HepG2 (cell line): ENCODE data around the gene TTPAL. TPM values are rescaled to one million over a fixed set of nuclear protein-coding genes. Genes with fewer than 3 reads are reported as not detected.

Source experiments
- ATAC-seq: fragments of 200-7000 bp; cut with Tn5 transposase; 3 replicates; pipeline ENCODE4 v1.9.1; 2020; ENCODE audit warnings: mild to moderate bottlenecking, moderate library complexity
- BruUV-seq: library from RNA; stranded (reverse); fragments of 400-500 nt; replicated peaks from 2 replicates; lab custom pipeline; 2021; lab: Mats Ljungman, UMichigan
- CTCF ChIA-PET: fragments of 300-600 bp; formaldehyde crosslinking; extraction: SDS; loops from one replicate; lab custom pipeline; 2021; ENCODE audit warnings: low total read pairs, inconsistent platforms, low intra/inter-chr PET ratio; lab: Yijun Ruan, JAX
- POLR2A ChIA-PET: fragments of 350-600 bp; sonication (Branson Sonifier 250); formaldehyde crosslinking; loops from one replicate; lab custom pipeline; 2020; ENCODE audit warnings: antibody characterized with exemption, inconsistent platforms; lab: Yijun Ruan, JAX
- DNase-seq: peaks from one replicate; pipeline ENCODE4 v3.0.0-alpha.2; 2015; ENCODE audit warnings: low spot score
- FAIRE-seq: peaks from 3 replicates; lab custom pipeline; 2011; peaks lifted over from hg19 to GRCh38; lab: Jason Lieb, UNC
- H2AFZ ChIP-seq: one replicate; pipeline ENCODE4 v1.6.1; 2011; ENCODE audit warnings: low read length, inconsistent platforms
- H3K27ac ChIP-seq: fragments of 300-600 bp; 3 replicates; pipeline ENCODE4 v1.8.0; 2011; ENCODE audit warnings: mixed run types, mild to moderate bottlenecking, mixed read lengths, low read length, inconsistent platforms; ENCODE audit not compliant: insufficient read depth; ENCODE audit errors: extremely low read length
- H3K27me3 ChIP-seq, 2 experiments: fragments of 200-600 bp in 1 of 2; 2 replicates in 1 of 2; 3 replicates in 1 of 2; pipeline versions ENCODE4 v1.6.0 to v1.8.0; 2011; ENCODE audit warnings: low read length in 2 of 2, mild to moderate bottlenecking in 2 of 2, moderate library complexity in 2 of 2, inconsistent platforms in 1 of 2; ENCODE audit not compliant: insufficient read depth in 2 of 2, control insufficient read depth in 1 of 2
- H3K36me3 ChIP-seq, 2 experiments: fragments of 200-600 bp in 1 of 2; replicated peaks in 1 of 2; 2 replicates in 1 of 2; 3 replicates in 1 of 2; pipeline versions ENCODE4 v1.5.1 to v1.8.0; 2011; ENCODE audit warnings: low read length in 2 of 2, inconsistent platforms in 1 of 2; ENCODE audit not compliant: insufficient read depth in 2 of 2, control insufficient read depth in 1 of 2
- H3K4me1 ChIP-seq: 2 replicates; pipeline ENCODE4 v1.5.1; 2012; ENCODE audit warnings: low read length, inconsistent platforms; ENCODE audit not compliant: insufficient read depth
- H3K4me2 ChIP-seq: 2 replicates; pipeline ENCODE4 v1.6.0; 2011; ENCODE audit warnings: low read depth, low read length, inconsistent platforms
- H3K4me3 ChIP-seq, 3 experiments: fragments of 200-600 bp in 1 of 3; sonication (generic), shearing (Covaris generic) in 1 of 3; replicated peaks in 1 of 3; 2 replicates each; pipeline ENCODE4 v1.5.1; 2011 to 2016; ENCODE audit warnings: low read length in 3 of 3, inconsistent platforms in 2 of 3, low read depth in 2 of 3, mild to moderate bottlenecking in 2 of 3, control low read depth in 1 of 3, mixed read lengths in 1 of 3; ENCODE audit not compliant: insufficient read depth in 1 of 3
- H3K79me2 ChIP-seq: one replicate; pipeline ENCODE4 v1.6.1; 2011; ENCODE audit warnings: low read length, inconsistent platforms; ENCODE audit not compliant: insufficient read depth
- H3K9ac ChIP-seq: 2 replicates; pipeline ENCODE4 v1.6.0; 2011; ENCODE audit warnings: mild to moderate bottlenecking, low read depth, low read length, inconsistent platforms; ENCODE audit not compliant: insufficient read depth
- H3K9me3 ChIP-seq: 2 replicates; pipeline ENCODE4 v1.5.1; 2012; ENCODE audit warnings: mild to moderate bottlenecking, low read length
- H4K20me1 ChIP-seq: 2 replicates; pipeline ENCODE4 v1.6.0; 2011; ENCODE audit warnings: inconsistent platforms, mild to moderate bottlenecking, low read length, moderate library complexity; ENCODE audit not compliant: insufficient read depth
- FOXJ3 ChIP-seq: sonication (generic); formaldehyde crosslinking; IDR thresholded peaks from 2 replicates; pipeline ENCODE4 v1.4.0; 2020; ENCODE audit warnings: missing genetic modification reagents, mild to moderate bottlenecking, borderline replicate concordance
- HOXA7 ChIP-seq: sonication (generic); formaldehyde crosslinking; IDR thresholded peaks from 2 replicates; pipeline ENCODE4 v1.8.1; 2022; ENCODE audit warnings: mild to moderate bottlenecking, missing genetic modification reagents, moderate library complexity
- MEF2D ChIP-seq: sonication (generic); formaldehyde crosslinking; IDR thresholded peaks from 2 replicates; pipeline ENCODE4 v1.5.1; 2020; ENCODE audit warnings: mild to moderate bottlenecking, missing genetic modification reagents
- ZNF180 ChIP-seq: sonication (generic); formaldehyde crosslinking; IDR thresholded peaks from 2 replicates; pipeline ENCODE4 v1.4.0; 2020; ENCODE audit warnings: low read depth, missing genetic modification reagents, borderline replicate concordance
- ZNF251 ChIP-seq: sonication (generic); formaldehyde crosslinking; IDR thresholded peaks from 2 replicates; pipeline ENCODE4 v1.9.0; 2021; ENCODE audit warnings: mild to moderate bottlenecking, missing genetic modification reagents
- ZNF550 ChIP-seq: sonication (generic); formaldehyde crosslinking; IDR thresholded peaks from 2 replicates; pipeline ENCODE4 v1.4.0; 2020; ENCODE audit warnings: mild to moderate bottlenecking, missing genetic modification reagents, borderline replicate concordance
- WGBS: methylation state at CpG from one replicate; pipeline ENCODE4 v1.1.6; 2017; ENCODE audit warnings: low lambda C conversion rate; 5-methylcytosine and 5-hydroxymethylcytosine counted together
- in situ Hi-C: cut with HindIII; loops from 2 replicates; pipeline ENCODE4 v1.10.0; 2017; ENCODE audit warnings: low pct_unique_long_range_greater_than_20kb; ENCODE audit not compliant: extremely low pct_ligation_motif_present
- intact Hi-C: fragments of 100-400 bp; cut with micrococcal nuclease; formaldehyde crosslinking; loops from one replicate; pipeline ENCODE4 v1.10.0; 2022; ENCODE audit not compliant: unreplicated experiment
- polyA plus RNA-seq, 8 experiments: library from polyadenylated mRNA; depleted of rRNA in 3 of 8; stranded (reverse) in 7 of 8; unstranded in 1 of 8; fragments of >200 nt; fragmentation: Illumina TruSeq in 4 of 8; extraction: Trizol in 4 of 8; gene quantifications; 2 replicates each; pipeline versions ENCODE4 v1.2.1 to v1.2.3, GENCODE V29; 2011 to 2016; ENCODE audit warnings: low read depth in 4 of 8, missing spikeins in 1 of 8, mixed read lengths in 1 of 8; ENCODE audit not compliant: insufficient read depth in 1 of 8
- total RNA-seq, 5 experiments: library from RNA; depleted of rRNA; stranded (reverse); fragments of >200 nt; fragmentation: Illumina TruSeq; extraction: Trizol; gene quantifications; 2 replicates each; pipeline ENCODE4 v1.2.3, GENCODE V29; 2016; ENCODE audit warnings: low read depth in 1 of 5
- TF ChIP-seq, protein P1 (sequence below): sonication (generic); formaldehyde crosslinking; IDR thresholded peaks from 2 replicates; pipeline ENCODE4 v1.4.0; 2020; ENCODE audit warnings: mild to moderate bottlenecking, missing genetic modification reagents, borderline replicate concordance
- TF ChIP-seq, protein P2 (sequence below): sonication (generic); formaldehyde crosslinking; IDR thresholded peaks from 2 replicates; pipeline ENCODE4 v1.5.1; 2020; ENCODE audit warnings: missing genetic modification reagents, mild to moderate bottlenecking, borderline replicate concordance
- TF ChIP-seq, protein P3 (sequence below): sonication (generic); formaldehyde crosslinking; IDR thresholded peaks from 2 replicates; pipeline ENCODE4 v1.4.0; 2020; ENCODE audit warnings: missing genetic modification reagents

The TTPAL gene
- total and polyA plus RNA-seq, 2 of the 13 experiments (the other 11 are each of a cell fraction or from before 2014, with no cell fraction given): 4.3 to 18.8 TPM

DNA sequence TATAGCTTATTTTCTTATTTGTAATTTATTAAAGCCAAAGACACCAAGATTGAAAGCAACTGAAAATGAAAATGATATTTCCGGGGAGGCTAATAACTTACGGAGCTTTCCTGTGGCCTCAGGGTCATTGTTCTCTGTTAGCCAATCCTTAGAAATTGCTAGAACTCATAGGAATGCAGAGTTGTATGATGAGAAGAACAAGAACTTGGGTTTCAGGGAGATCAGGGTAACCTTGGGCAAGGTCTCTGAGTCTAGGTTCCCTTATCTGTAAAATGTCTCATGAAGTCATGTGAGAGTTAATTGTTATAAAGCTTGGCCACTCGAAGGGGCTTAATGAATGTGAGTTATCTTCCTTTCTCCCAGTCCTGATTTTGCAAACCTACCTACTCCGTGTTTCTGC, 66.3 kb downstream of the TTPAL start:
- DNase-seq (no peak), ATAC-seq (no peak), FAIRE-seq (no peak)
- Histone ChIP-seq H3K27me3 (no peaks in the 10 kb centered on the region), H3K4me1 (peaks cover 15% of the 10 kb centered on the region), H3K4me3 (no peak overlapping the region), H3K79me2 (peaks cover 9% of the 10 kb centered on the region), H3K27ac (no peak overlapping the region), H2AFZ (no peak overlapping the region), H4K20me1 (no peaks in the 10 kb centered on the region), H3K9ac (no peak overlapping the region), H3K36me3 (no peaks in the 10 kb centered on the region), H3K9me3 (no peaks in the 10 kb centered on the region), H3K4me2 (no peak overlapping the region)
- ChIA-PET POLR2A (interaction anchor here (0.9 kb wide), 1 partner anchor 12 kb away, joined by 3 read pairs; no protein-coding TSS in a partner anchor), CTCF (no interaction called here)
- in situ Hi-C loops: no loop called here
- 93% methylated on average over 4 of the region's 4 CpGs for WGBS
- no TSS peak for BruUV-seq
- TF ChIP-seq ZNF251 (CRISPR knock-in tag): no peak
- no peak for TF ChIP-seq FOXJ3 (CRISPR knock-in tag)
- TF ChIP-seq, protein P1, sequence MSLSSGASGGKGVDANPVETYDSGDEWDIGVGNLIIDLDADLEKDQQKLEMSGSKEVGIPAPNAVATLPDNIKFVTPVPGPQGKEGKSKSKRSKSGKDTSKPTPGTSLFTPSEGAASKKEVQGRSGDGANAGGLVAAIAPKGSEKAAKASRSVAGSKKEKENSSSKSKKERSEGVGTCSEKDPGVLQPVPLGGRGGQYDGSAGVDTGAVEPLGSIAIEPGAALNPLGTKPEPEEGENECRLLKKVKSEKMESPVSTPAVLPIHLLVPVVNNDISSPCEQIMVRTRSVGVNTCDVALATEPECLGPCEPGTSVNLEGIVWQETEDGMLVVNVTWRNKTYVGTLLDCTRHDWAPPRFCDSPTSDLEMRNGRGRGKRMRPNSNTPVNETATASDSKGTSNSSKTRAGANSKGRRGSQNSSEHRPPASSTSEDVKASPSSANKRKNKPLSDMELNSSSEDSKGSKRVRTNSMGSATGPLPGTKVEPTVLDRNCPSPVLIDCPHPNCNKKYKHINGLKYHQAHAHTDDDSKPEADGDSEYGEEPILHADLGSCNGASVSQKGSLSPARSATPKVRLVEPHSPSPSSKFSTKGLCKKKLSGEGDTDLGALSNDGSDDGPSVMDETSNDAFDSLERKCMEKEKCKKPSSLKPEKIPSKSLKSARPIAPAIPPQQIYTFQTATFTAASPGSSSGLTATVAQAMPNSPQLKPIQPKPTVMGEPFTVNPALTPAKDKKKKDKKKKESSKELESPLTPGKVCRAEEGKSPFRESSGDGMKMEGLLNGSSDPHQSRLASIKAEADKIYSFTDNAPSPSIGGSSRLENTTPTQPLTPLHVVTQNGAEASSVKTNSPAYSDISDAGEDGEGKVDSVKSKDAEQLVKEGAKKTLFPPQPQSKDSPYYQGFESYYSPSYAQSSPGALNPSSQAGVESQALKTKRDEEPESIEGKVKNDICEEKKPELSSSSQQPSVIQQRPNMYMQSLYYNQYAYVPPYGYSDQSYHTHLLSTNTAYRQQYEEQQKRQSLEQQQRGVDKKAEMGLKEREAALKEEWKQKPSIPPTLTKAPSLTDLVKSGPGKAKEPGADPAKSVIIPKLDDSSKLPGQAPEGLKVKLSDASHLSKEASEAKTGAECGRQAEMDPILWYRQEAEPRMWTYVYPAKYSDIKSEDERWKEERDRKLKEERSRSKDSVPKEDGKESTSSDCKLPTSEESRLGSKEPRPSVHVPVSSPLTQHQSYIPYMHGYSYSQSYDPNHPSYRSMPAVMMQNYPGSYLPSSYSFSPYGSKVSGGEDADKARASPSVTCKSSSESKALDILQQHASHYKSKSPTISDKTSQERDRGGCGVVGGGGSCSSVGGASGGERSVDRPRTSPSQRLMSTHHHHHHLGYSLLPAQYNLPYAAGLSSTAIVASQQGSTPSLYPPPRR (CRISPR knock-in tag): no peak
- TF ChIP-seq HOXA7 (CRISPR knock-in tag): no peak
- TF ChIP-seq ZNF180 (CRISPR knock-in tag): no peak
- no peak for TF ChIP-seq MEF2D
- TF ChIP-seq, protein P2, sequence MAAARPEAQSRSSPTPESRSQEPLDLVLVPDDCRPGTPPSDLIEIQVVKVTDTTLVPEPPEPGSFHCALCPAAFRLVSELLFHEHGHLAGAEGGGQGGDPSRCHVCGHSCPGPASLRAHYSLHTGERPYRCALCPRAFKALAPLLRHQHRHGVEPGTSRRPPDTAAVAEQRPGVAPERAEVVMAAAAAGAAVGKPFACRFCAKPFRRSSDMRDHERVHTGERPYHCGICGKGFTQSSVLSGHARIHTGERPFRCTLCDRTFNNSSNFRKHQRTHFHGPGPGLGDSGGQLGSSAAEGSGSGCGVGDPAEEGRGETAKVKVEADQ (CRISPR knock-in tag): no peak
- TF ChIP-seq, protein P3, sequence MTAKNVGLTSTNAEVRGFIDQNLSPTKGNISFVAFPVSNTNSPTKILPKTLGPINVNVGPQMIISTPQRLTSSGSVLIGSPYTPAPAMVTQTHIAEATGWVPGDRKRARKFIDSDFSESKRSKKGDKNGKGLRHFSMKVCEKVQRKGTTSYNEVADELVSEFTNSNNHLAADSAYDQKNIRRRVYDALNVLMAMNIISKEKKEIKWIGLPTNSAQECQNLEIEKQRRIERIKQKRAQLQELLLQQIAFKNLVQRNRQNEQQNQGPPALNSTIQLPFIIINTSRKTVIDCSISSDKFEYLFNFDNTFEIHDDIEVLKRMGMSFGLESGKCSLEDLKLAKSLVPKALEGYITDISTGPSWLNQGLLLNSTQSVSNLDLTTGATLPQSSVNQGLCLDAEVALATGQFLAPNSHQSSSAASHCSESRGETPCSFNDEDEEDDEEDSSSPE (CRISPR knock-in tag): no peak
- no peak for TF ChIP-seq ZNF550 (CRISPR knock-in tag)
- intact Hi-C loops: no loop called here
